ENCODE data around the gene WDTC1.
"Not testable (repeated sequence)": the region's sequence is repeated elsewhere in the genome, so short reads cannot be mapped to it uniquely, and the experiment has no call there.

- not testable (repeated sequence) for TF ChIP-seq CTCF (IDR thresholded peaks at IDR 0.05); POLR2AphosphoS5 (IDR thresholded peaks at IDR 0.05; ENCODE audit: low read depth, low read length)
Observed at GRCh38 chr1:27207238-27207637, 27.2 kb upstream of the WDTC1 start.
